Measurements from ENCODE around the gene LETM1. TPM values are rescaled to one million over a fixed set of nuclear protein-coding genes. Genes with fewer than 3 reads are reported as not detected.

Gene LETM1
- total RNA-seq, 3 donors from 2014 or later, result 128 to 141 (median 133) TPM

DNA sequence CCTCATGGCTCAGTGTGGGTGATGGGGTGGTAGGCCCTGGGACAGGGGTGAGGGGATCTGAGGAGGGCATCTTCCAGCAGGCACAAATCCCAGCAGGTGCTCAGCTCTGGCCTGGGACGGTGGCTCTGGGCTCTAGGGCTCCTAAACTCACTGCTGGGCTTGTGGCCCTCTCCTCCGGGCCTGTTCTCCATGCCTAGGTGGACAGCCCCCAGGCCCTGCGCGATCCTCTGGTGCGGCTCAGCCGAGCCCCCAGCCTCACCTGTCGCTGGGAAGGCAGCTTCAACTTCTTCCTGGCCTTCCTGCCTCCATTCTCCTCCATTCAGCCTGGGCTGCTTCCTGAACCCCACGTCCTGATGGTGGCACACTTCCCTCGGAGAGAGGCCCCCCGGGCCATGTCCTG lies 82.2 kb downstream of the LETM1 start:
- H3K9me3 Mint-ChIP-seq, result no peaks in the 10 kb centered on the region
- DNase-seq (no peak), ATAC-seq (no peak)
- peaks cover 2% of the 10 kb centered on the region for H3K27me3 Mint-ChIP-seq (ENCODE audit: low read depth)
- no peak overlapping the region for H3K4me3 Mint-ChIP-seq
- peaks cover 2% of the 10 kb centered on the region for H3K4me1 Mint-ChIP-seq (ENCODE audit: low read depth)
- no peaks in the 10 kb centered on the region for H3K36me3 Mint-ChIP-seq (ENCODE audit: insufficient read depth)

DNA sequence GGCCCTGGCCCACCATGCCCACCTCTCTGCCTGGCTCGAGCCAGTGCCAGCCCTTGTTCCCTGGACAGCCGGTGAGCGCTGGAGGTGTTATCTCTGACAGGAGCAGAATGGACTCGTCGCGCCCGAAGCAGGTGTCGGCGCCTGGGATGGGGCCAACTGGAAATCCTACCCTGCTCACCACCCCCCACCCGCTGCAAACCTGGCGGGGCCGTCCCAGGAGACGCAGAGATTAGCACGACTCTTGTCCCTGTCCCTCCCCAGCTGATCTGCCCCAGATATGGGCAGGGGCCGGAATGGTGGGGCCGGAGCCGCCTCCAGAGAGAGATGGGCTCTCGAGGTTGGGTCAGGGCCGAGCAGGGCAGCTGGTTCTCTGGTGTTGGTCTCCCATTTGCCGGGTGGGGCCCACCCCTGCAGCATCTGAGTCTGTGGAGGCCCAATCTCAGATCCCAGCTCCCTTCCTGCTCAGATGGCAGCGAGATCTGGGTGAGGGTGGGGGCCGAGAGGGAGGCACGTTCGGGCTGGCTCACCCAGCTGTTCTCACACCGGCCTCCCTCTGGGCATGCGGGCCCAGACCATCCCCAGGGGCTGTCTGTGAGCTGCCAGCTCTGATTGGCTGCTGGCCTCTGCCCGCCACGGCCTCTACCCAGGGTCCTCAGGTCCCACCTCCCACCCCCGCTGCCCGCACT lies 83.0 kb downstream of the LETM1 start:
- DNase-seq, result no peak
- peaks cover 2% of the 10 kb centered on the region for H3K4me1 Mint-ChIP-seq (ENCODE audit: low read depth)
- no peaks in the 10 kb centered on the region for H3K36me3 Mint-ChIP-seq (ENCODE audit: insufficient read depth)
- H3K27me3 Mint-ChIP-seq (ENCODE audit: low read depth), result peaks cover 7% of the 10 kb centered on the region
- H3K9me3 Mint-ChIP-seq, result no peaks in the 10 kb centered on the region
- ATAC-seq, result no peak
- no peak overlapping the region for H3K4me3 Mint-ChIP-seq

DNA sequence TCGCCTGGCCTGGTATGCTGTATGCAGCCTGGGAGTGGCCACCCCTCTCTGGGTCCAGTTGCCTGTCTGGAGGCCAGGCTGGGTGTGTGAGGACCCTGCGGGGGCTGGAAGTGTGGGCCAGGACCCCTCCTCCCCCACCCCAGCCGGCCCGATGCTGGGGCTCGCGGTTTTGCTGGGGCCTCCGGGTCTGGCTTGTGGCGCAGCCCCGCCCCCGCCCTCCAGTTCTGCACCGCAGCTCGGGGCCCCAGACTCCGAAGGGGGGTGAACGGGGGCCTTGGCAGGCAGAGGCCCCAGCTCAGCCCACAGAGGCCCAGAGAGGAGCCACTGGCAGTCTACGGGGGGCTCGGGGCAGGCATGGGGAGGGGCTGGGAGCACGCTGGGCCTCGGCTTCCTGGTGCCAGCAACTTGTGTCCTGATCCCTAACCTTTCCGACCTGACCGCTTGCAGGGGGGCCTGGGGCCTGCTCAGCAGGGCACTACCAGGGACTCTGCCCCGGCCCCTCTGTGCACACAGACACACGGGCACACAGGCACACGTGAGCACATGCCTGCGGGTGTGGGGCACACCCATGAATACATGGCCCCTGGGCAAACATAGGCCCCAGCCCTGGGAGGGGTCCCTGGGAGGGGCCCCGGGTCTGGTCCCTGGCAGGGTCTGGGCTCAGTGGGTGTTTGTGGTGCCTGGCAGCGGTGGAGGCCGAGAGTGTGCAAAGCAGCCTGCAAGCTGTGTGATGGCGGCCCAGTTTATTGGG lies 84.2 kb downstream of the LETM1 start:
- DNase-seq, result no peak
- Mint-ChIP-seq H3K9me3 (no peaks in the 10 kb centered on the region), H3K4me3 (no peak overlapping the region), H3K27me3 (ENCODE audit: low read depth) (peaks cover 9% of the 10 kb centered on the region), H3K36me3 (ENCODE audit: insufficient read depth) (no peaks in the 10 kb centered on the region), H3K4me1 (ENCODE audit: low read depth) (peaks cover 2% of the 10 kb centered on the region)
- peak; percentile 38 to 44 for ATAC-seq

DNA sequence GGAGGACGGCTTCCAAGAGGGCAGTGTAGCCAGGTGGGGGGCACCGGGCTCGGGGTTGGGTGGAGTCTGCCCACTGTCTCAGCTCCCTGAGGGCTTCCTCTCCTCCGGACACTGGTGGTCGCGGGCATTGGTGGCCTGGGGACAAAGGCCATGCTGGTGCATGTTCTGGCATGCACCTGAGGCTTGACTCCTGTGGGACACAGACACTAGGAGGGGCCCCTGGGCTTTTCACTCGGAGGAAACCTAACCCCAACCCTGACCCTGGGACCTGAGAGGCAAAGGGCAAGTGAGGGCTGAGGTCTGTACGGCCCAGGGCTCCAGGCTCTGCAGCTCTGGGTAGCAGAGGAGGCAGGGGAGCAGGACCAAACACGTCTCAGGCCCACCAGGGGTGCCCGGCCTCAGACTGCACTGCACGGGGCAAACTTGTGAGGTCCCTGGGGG lies 85.1 kb downstream of the LETM1 start:
- no peak for DNase-seq
- peaks cover 2% of the 10 kb centered on the region for H3K4me1 Mint-ChIP-seq (ENCODE audit: low read depth)
- ATAC-seq, result no peak
- H3K36me3 Mint-ChIP-seq (ENCODE audit: insufficient read depth), result no peaks in the 10 kb centered on the region
- H3K9me3 Mint-ChIP-seq, result no peaks in the 10 kb centered on the region
- peaks cover 9% of the 10 kb centered on the region for H3K27me3 Mint-ChIP-seq (ENCODE audit: low read depth)
- no peak overlapping the region for H3K4me3 Mint-ChIP-seq

DNA sequence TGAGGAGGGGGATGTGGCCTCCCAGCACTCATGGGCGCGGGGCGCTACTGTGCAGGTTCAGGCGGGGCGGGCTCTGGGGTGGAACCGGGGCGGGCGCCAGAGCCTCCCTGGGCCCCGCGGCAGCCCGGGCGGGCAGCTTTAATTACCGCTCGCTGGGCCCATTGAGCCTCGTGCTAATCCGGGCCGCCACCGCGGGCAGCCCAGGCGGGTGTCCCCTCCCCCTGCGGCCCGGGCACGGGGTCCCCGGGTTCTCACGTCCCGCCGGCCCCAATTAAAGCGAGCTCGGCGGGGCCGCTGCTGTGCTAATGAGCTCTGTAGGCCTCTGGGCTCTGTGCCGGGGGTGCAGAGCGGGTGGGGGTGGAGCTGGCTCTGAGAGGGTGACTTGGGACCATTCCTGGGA lies 85.7 kb downstream of the LETM1 start:
- DNase-seq (no peak), ATAC-seq (no peak)
- Mint-ChIP-seq H3K9me3 (no peaks in the 10 kb centered on the region), H3K4me3 (no peak overlapping the region), H3K36me3 (ENCODE audit: insufficient read depth) (no peaks in the 10 kb centered on the region), H3K4me1 (ENCODE audit: low read depth) (peaks cover 2% of the 10 kb centered on the region), H3K27me3 (ENCODE audit: low read depth) (peaks cover 13% of the 10 kb centered on the region)

DNA sequence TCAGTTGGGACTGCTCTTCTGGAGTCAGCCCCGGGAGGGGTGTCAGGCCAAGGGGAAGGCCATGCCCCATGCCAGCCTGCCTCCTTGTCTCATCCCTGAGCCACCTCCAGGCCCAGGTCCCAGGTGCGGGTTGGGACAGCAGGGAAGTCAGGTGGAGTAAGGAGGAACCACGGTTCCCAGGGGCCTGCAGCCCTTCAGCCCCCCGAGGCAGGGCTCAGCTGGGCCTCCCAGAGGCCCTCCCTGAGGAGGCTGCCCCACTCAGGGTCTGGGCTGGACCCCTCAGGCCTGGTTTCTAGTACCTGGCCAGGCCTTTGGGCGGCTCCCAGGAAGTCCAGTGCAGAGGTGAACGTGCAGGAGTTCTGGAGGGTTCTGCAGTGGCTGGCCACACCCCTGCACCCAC lies 86.3 kb downstream of the LETM1 start:
- no peak for DNase-seq
- no peak for ATAC-seq
- peaks cover 18% of the 10 kb centered on the region for H3K27me3 Mint-ChIP-seq (ENCODE audit: low read depth)
- no peaks in the 10 kb centered on the region for H3K9me3 Mint-ChIP-seq
- H3K4me3 Mint-ChIP-seq, result no peak overlapping the region
- H3K4me1 Mint-ChIP-seq (ENCODE audit: low read depth), result peaks cover 2% of the 10 kb centered on the region
- H3K36me3 Mint-ChIP-seq (ENCODE audit: insufficient read depth), result no peaks in the 10 kb centered on the region

DNA sequence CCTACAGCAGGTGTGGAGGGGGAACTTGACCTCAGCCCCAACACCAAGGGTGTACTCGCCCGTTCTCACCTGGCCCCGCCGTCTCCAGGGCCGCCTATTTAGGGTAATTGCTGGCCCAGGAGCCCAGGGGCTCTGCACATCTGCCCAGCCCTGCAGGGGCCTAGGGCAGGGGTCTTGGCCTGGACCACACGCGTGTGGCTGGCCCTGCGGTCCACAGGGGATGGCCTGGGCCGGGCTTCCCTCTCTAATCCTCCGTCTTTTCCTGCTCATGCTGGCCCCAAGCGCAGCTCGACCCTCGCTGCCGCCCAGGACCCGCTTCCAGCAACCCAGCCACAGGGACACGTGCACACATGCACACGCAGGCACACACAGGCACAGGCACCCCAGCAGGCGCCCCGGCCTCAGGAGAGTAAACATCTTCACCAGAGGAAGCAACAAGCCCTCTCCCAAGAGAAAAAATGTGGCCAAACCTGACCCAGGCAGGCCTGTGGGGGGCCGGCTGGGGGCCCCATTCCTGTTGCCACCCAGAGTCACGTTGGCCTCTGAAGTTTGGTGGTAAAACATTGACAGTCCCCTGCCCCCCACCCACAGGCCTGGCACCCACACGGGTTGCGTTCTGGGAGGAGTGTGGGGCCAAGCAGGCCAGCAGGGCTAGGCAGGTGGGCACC lies 87.5 kb downstream of the LETM1 start:
- H3K27me3 Mint-ChIP-seq (ENCODE audit: low read depth), result peaks cover 24% of the 10 kb centered on the region
- ATAC-seq, result no peak
- no peaks in the 10 kb centered on the region for H3K36me3 Mint-ChIP-seq (ENCODE audit: insufficient read depth)
- no peak for DNase-seq
- no peaks in the 10 kb centered on the region for H3K9me3 Mint-ChIP-seq
- peaks cover 2% of the 10 kb centered on the region for H3K4me1 Mint-ChIP-seq (ENCODE audit: low read depth)
- peak overlapping the region; percentile 65 for H3K4me3 Mint-ChIP-seq

DNA sequence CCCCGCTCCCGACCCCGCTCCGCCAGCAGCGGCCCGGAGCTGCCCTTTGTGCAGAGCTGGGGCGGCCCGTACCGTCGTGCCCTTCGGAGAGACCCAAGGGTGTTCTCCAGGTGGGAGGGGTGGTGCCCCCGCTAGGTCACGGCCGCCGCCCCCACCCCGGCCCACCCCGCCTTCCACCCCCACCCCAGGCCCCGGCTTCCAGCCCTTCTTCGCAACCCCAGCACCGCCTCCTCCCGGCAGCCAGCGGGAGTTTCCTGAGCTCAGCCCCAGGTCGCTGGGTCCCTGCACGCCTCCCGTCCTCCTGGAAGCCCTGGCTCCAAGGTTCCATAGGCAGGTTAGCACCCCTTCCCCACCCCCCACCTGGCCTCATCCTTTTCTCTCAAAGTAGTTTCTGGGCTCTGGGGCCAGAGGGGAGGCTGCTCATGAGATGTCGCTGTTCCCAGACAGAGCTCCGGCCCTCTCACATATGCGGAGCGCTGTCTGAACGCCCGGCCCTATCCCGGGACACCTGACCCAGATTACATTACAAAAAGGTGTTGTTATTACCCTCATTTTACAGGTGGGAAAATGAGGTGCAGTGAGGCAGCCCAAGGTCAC lies 88.1 kb downstream of the LETM1 start:
- H3K27me3 Mint-ChIP-seq (ENCODE audit: low read depth), result peaks cover 27% of the 10 kb centered on the region
- H3K4me1 Mint-ChIP-seq (ENCODE audit: low read depth), result peaks cover 2% of the 10 kb centered on the region
- DNase-seq (peak; percentile 18), ATAC-seq (peak; percentile 41 to 54)
- peak overlapping the region; percentile 56 for H3K4me3 Mint-ChIP-seq
- no peaks in the 10 kb centered on the region for H3K9me3 Mint-ChIP-seq
- H3K36me3 Mint-ChIP-seq (ENCODE audit: insufficient read depth), result no peaks in the 10 kb centered on the region

DNA sequence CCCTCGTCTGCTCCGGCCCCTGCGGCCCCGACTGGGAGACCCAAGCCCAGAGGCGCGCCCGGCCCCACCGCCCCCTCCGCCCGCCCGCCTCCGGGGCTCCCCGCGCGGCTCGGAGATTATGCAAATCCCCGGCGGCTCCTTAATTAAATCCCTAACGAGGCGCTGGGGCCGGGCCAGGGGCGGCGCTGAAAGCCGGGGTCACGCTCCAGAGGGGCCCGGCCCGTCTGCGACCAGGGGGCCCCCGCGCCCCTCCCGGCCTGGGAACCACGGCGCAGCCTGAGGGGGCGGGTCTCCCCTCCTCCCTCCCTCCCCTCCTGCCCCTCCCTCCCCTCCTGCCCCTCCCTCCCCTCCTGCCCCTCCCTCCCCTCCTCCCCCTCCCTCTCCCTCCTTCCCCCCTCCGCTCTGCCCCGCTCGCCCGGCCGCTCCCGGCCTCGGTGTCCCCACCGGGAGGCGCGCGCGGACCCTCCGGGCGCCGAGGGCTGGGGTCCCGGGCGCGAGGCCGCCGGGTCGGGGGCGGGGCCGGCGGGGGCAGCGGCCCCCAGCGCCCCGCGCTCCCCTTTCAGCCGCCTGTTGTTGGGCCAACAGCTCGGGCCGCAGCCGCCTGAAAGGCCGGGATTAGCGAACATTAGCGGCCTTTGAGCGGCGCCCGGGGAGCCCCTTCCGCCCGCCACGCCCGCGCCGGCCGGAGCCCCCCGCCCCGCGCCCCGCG lies 88.7 kb downstream of the LETM1 start:
- ATAC-seq (peak; percentile 14 to 20), DNase-seq (no peak)
- no peaks in the 10 kb centered on the region for H3K36me3 Mint-ChIP-seq (ENCODE audit: insufficient read depth)
- H3K4me3 Mint-ChIP-seq, result no peak overlapping the region
- peaks cover 29% of the 10 kb centered on the region for H3K27me3 Mint-ChIP-seq (ENCODE audit: low read depth)
- peaks cover 2% of the 10 kb centered on the region for H3K4me1 Mint-ChIP-seq (ENCODE audit: low read depth)
- H3K9me3 Mint-ChIP-seq, result no peaks in the 10 kb centered on the region

DNA sequence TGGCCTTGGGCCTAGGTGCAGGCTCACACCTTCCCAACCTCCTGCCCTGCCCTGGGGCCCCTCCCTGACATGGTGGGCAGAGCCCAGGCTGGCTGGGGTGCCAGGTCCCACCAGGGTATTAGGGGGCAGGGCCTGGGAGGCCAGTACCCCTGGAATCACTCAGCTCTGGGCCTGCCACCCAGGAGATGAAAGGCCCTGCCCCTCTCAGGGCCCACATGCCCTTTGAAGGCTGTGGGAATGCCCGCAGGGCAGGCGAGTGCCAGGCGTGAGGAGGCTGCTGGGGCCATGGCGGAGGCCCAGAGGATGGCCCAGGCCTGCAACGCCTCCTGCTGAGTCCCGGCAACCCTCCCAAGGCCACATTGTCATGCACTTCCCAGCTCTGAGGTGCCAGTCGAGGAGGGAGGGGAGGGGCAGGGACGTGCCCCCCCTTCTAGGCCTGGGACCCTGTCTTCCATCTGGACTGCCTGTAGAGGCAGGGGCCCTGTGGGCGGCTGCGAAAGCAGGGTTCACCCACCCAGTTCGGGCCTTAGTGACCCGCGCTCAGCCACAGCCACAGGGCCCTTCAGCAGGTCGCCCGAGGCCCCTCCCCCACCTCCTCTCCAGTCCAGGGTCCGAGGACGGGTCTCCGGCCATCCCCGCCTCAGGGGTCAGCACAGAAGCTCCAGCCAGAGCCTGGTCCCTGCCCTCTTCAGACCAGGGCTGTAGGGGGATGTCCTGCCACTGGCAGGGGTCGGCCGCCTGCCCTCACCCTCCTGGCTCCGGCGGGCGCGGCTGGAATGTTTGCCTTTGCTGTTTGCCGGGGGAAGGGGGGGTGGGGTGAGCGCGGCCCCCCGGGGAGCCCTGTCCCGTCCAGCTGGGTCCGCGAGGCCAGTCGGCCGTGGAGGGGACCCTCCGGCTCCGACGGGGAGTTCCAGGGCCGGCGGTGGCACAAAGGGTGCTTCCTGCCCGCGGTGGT lies 89.6 kb downstream of the LETM1 start:
- ATAC-seq, result no peak
- Mint-ChIP-seq H3K36me3 (ENCODE audit: insufficient read depth) (no peaks in the 10 kb centered on the region), H3K4me3 (no peak overlapping the region), H3K9me3 (no peaks in the 10 kb centered on the region), H3K4me1 (ENCODE audit: low read depth) (no peaks in the 10 kb centered on the region), H3K27me3 (ENCODE audit: low read depth) (peaks cover 27% of the 10 kb centered on the region)
- DNase-seq, result no peak

DNA sequence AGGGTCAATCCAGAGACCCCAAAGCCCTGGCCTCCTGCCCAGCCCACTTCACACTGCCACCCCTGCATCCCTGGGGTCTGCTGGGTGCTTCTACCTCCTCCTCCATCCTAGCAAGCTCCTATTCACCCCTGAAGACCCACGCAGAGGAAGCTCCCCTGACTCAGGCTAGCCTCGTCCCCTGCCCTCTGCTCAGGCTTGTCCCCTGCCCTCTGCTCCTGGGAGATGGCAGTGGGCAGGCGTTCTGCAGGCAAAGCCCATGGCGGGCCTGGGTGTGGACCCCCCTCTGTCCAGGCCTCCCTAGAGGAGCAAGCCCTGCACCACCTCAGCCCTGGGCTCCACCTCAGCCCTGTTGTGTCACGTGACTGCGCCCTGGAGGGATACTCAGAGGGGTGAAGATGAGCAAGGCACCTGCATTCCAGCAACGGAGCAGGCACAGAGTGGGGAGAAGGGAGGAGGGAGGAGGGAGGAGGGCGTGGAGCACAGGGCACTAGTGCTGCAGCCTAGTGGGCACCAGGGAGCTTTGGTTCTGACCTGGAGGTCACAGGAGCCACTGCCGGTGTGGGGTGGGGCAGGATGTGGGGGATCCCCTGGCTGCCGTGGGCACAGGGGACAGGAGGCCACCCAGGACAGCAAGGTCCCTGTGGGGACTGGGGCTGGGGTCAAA lies 90.4 kb downstream of the LETM1 start:
- Mint-ChIP-seq H3K36me3 (ENCODE audit: insufficient read depth) (no peaks in the 10 kb centered on the region), H3K27me3 (ENCODE audit: low read depth) (peaks cover 27% of the 10 kb centered on the region), H3K9me3 (no peaks in the 10 kb centered on the region), H3K4me1 (ENCODE audit: low read depth) (no peaks in the 10 kb centered on the region), H3K4me3 (no peak overlapping the region)
- DNase-seq (no peak), ATAC-seq (no peak)

DNA sequence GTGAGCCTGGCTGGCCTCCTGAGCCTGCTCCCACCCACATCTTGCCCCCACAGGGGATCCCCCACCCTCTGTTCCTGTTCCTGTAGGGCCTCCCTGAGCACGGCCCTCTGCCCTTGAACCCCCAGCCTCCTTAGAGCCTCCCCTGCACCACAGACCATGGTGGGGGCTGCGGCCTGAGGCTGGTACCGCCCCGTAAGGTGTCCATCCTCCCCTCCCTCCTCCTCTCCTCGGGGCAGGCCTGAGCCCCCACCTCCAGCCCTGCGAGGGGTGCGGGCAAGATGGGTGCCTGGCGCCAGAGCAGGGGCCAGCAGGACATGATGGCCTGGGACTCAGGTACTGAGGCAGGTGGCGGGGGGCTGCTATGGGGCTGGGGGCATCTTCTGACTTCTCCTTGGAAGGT lies 91.3 kb downstream of the LETM1 start:
- H3K36me3 Mint-ChIP-seq (ENCODE audit: insufficient read depth), result no peaks in the 10 kb centered on the region
- H3K27me3 Mint-ChIP-seq (ENCODE audit: low read depth), result peaks cover 27% of the 10 kb centered on the region
- H3K9me3 Mint-ChIP-seq, result no peaks in the 10 kb centered on the region
- H3K4me1 Mint-ChIP-seq (ENCODE audit: low read depth), result peaks cover 2% of the 10 kb centered on the region
- H3K4me3 Mint-ChIP-seq, result no peak overlapping the region
- DNase-seq (no peak), ATAC-seq (no peak)
